ENCODE data around the gene LPAR2.
"Not testable (repeated sequence)": the region's sequence is repeated elsewhere in the genome, so short reads cannot be mapped to it uniquely, and the experiment has no call there.

DNA sequence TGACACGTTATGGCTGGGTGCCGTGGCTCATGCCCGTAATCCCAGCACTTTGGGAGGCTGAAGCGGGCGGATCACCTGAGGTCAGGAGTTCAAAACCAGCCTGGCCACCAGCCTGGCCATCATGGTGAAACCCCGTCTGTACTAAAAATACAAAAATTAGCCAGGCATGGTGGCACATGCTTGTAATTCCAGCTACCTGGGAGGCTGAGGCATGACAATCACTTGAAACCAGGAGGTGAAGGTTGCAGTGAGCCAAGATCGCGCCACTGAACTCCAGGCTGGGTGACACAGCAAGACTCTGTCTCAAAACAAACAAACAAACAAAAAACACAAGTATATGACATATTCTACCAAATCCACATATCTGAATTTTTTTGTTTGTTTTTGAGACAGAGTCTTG lies 21.3 kb downstream of the LPAR2 start:
- TF ChIP-seq, protein P1, sequence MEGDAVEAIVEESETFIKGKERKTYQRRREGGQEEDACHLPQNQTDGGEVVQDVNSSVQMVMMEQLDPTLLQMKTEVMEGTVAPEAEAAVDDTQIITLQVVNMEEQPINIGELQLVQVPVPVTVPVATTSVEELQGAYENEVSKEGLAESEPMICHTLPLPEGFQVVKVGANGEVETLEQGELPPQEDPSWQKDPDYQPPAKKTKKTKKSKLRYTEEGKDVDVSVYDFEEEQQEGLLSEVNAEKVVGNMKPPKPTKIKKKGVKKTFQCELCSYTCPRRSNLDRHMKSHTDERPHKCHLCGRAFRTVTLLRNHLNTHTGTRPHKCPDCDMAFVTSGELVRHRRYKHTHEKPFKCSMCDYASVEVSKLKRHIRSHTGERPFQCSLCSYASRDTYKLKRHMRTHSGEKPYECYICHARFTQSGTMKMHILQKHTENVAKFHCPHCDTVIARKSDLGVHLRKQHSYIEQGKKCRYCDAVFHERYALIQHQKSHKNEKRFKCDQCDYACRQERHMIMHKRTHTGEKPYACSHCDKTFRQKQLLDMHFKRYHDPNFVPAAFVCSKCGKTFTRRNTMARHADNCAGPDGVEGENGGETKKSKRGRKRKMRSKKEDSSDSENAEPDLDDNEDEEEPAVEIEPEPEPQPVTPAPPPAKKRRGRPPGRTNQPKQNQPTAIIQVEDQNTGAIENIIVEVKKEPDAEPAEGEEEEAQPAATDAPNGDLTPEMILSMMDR (IDR thresholded peaks at IDR 0.05) = not testable (repeated sequence)
- not testable (repeated sequence) for TF ChIP-seq POLR2A (IDR thresholded peaks at IDR 0.05)
